Thoracic aorta (tissue), 2 donors: ENCODE results near the gene KCNMB1. TPM values are rescaled to one million over a fixed set of nuclear protein-coding genes. Genes with fewer than 3 reads are reported as not detected.
A peak's percentile ranks its signal among the peaks of the same experiment; 100 is the strongest.

ENCODE experiments used
- ATAC-seq: fragments of 150-250 bp; one replicate; pipeline ENCODE4 v1.8.0; 2017; ENCODE audit warnings: low read depth; ENCODE audit not compliant: insufficient number of reproducible peaks, low FRiP score
- DNase-seq: peaks from one replicate; pipeline ENCODE4 v3.0.0-alpha.2; 2020; ENCODE audit warnings: low spot score
- H3K27ac ChIP-seq, 2 donors: fragments of 200-600 bp; sonication (generic); 1 replicate in 1 of 2; 2 replicates in 1 of 2; pipeline ENCODE4 v1.5.1; 2016; ENCODE audit warnings: mild to moderate bottlenecking in 2 of 2, moderate library complexity in 2 of 2
- H3K27me3 ChIP-seq: fragments of 200-600 bp; sonication (generic); replicated peaks from 2 replicates; pipeline ENCODE4 v1.6.0; 2016; ENCODE audit warnings: mild to moderate bottlenecking; ENCODE audit not compliant: insufficient read depth
- H3K36me3 ChIP-seq: fragments of 200-600 bp; sonication (generic); one replicate; pipeline ENCODE4 v1.5.1; 2016
- H3K4me1 ChIP-seq, 2 donors: fragments of 200-600 bp; sonication (generic); 1 replicate in 1 of 2; 2 replicates in 1 of 2; pipeline versions ENCODE4 v1.5.1 to v1.6.0; 2016; ENCODE audit warnings: low read depth in 2 of 2, mild to moderate bottlenecking in 1 of 2; ENCODE audit not compliant: control insufficient read depth in 1 of 2
- H3K4me3 ChIP-seq: fragments of 200-600 bp; sonication (generic); 2 replicates; pipeline ENCODE4 v1.5.1; 2016; ENCODE audit warnings: mild to moderate bottlenecking
- H3K9me3 ChIP-seq: fragments of 200-600 bp; sonication (generic); 2 replicates; pipeline ENCODE4 v1.5.1; 2016
- total RNA-seq, 2 donors: library from RNA; depleted of rRNA; stranded (reverse); fragments of >200 nt; gene quantifications; one replicate each; pipeline versions ENCODE4 v1.1.0 to v1.2.3, GENCODE V29; 2016
- TF ChIP-seq, protein P1 (sequence below): fragments of 200-600 bp; sonication (generic); IDR thresholded peaks from one replicate; pipeline ENCODE4 v1.5.1; 2019; ENCODE audit warnings: antibody characterized with exemption

KCNMB1 gene
- total RNA-seq, 2 donors from 2014 or later = 20.1 to 30.1 TPM

DNA sequence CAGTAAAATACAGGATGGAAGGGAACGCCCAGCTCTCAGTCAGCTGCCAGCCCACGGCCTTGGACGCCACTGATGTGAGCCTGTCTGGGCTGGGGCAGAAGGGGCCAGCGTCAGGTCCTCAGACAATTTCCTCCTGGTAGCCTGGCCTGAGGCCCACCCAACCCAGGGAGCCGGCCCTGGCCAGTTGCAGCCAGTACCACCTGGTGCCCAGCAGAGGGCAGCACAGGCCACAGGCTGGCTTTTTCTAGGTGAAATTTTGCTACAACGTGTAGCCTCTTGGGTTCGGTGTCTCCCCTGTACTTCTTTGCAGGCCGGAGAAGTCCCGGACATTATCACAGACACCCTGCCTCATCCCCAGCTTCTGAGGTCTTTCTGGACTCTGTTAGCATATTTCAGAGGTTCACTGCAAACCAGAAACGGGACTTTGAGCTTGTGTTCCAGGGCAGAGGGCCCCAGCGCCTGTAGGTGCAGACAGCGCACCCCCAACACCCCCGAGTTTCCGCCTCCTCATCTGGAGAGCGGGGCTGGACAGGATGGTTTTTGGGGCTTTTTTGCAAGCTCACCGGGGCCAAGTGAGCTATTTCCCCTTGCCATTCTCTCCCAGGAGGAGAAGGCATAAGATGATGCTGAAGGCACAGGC lies 45.9 kb upstream of the KCNMB1 start:
- Histone ChIP-seq H3K27me3 (no peaks in the 10 kb centered on the region), H3K36me3 (no peaks in the 10 kb centered on the region), H3K4me1 (no peaks in the 10 kb centered on the region), H3K9me3 (no peaks in the 10 kb centered on the region), H3K27ac (no peak overlapping the region), H3K4me3 (no peak overlapping the region)
- ATAC-seq (no peak), DNase-seq (no peak)
- TF ChIP-seq, protein P1, sequence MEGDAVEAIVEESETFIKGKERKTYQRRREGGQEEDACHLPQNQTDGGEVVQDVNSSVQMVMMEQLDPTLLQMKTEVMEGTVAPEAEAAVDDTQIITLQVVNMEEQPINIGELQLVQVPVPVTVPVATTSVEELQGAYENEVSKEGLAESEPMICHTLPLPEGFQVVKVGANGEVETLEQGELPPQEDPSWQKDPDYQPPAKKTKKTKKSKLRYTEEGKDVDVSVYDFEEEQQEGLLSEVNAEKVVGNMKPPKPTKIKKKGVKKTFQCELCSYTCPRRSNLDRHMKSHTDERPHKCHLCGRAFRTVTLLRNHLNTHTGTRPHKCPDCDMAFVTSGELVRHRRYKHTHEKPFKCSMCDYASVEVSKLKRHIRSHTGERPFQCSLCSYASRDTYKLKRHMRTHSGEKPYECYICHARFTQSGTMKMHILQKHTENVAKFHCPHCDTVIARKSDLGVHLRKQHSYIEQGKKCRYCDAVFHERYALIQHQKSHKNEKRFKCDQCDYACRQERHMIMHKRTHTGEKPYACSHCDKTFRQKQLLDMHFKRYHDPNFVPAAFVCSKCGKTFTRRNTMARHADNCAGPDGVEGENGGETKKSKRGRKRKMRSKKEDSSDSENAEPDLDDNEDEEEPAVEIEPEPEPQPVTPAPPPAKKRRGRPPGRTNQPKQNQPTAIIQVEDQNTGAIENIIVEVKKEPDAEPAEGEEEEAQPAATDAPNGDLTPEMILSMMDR = peak; percentile 98

DNA sequence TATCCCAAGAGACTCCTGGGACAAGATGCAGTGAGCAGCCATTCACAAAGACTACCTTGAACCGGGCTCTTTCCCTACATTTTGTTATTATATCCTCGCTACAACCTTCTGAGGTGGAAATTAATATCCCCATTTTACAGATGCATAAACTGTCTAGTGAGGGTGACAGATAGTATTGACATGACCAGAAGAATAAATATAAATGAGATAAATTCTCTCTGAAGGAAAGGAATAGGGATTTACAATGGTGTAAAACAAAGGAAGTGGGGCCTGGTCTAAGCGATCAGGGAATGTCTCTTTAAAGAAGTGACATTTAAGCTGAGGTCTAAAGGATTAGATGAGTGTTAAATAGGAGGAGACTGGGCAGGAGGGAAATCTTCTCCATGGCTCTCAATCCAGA lies 43.5 kb upstream of the KCNMB1 start:
- Histone ChIP-seq H3K36me3 (no peaks in the 10 kb centered on the region), H3K4me3 (no peak overlapping the region), H3K9me3 (no peaks in the 10 kb centered on the region), H3K4me1 (no peaks in the 10 kb centered on the region), H3K27me3 (no peaks in the 10 kb centered on the region), H3K27ac (no peak overlapping the region)
- DNase-seq = no peak
- TF ChIP-seq, protein P1 = no peak
- no peak for ATAC-seq

DNA sequence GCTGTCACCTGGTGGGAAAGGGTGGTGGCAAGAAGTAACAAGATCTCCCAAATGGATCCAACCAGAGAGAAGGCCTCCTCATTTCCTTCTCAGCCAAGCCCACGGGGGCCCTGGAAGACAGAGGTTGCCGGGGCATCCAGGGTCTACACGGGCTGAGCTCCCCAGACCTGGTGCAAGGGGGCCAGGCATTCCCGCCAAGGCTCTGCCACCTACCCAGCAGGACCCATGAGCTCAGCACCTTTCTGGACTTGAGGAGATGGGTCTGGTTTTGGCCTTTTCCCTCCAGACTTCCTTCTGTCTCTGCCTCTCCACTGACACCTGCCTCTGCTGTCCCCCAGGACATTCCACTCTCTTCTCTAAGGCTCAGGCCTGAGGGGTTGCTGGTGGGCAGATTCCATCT lies 42.4 kb upstream of the KCNMB1 start:
- H3K9me3 ChIP-seq = no peaks in the 10 kb centered on the region
- no peak overlapping the region for H3K4me3 ChIP-seq
- TF ChIP-seq, protein P1 = no peak
- H3K36me3 ChIP-seq = no peaks in the 10 kb centered on the region
- H3K4me1 ChIP-seq = no peaks in the 10 kb centered on the region
- no peaks in the 10 kb centered on the region for H3K27me3 ChIP-seq
- ATAC-seq (no peak), DNase-seq (no peak)
- no peak overlapping the region for H3K27ac ChIP-seq

DNA sequence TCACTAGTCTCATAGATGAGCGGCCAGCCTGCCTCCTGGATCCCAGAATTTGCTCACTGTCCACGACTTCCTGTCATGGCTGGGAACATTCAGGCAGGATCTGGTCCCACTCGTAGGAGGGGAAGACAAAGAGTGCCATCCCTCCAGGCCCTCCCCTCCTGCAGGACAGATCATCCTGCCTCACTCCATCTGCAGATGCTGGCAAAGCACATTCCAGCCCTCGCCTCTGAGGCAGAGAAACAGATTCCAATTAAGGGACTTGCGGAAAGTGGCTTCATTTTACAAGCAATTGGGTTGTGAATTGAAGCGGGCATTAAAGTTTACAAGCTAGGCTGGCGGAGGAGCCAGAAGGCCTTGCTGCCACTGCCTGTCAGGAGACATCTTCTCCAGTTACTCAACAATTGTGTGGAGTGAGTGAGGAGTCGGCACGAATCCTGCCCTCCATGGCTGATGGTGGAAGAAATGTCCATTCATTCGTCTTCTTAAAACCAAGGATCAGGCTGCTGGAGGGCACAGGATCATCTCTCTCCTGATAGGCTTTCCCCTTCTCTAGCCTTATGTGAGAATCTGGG lies 41.8 kb upstream of the KCNMB1 start:
- no peak for ATAC-seq
- H3K4me1 ChIP-seq = no peaks in the 10 kb centered on the region
- H3K4me3 ChIP-seq = no peak overlapping the region

DNA sequence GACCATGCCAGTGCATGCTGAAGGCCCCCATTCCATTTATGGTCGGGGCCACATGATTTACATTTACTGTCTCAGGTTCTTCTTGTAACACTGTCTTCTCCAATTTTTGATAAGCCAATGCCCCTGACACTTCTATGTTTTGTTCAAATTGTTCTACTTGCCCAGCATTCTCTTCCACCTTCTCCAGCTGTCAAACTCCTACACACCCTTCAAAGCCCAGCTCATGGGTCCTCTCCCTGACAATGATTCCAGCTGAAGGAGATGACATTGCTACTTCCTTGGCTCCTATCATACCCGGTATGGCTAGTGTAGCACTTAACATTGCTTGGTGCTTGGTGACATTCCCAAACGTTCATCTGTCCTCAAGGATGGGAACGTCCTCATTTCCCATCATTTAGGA lies 41.1 kb upstream of the KCNMB1 start:
- DNase-seq (no peak), ATAC-seq (no peak)
- Histone ChIP-seq H3K36me3 (no peaks in the 10 kb centered on the region), H3K9me3 (no peaks in the 10 kb centered on the region), H3K4me3 (no peak overlapping the region), H3K4me1 (no peaks in the 10 kb centered on the region), H3K27me3 (no peaks in the 10 kb centered on the region), H3K27ac (no peak overlapping the region)
- TF ChIP-seq, protein P1 = no peak

More for the DNA sequence above, 41.8 kb upstream of the KCNMB1 start:
- TF ChIP-seq, protein P1 = no peak
- DNase-seq = no peak
- no peaks in the 10 kb centered on the region for H3K36me3 ChIP-seq
- no peaks in the 10 kb centered on the region for H3K9me3 ChIP-seq
- no peak overlapping the region for H3K27ac ChIP-seq
- no peaks in the 10 kb centered on the region for H3K27me3 ChIP-seq
